ENCODE data around the gene CARD18. TPM values are rescaled to one million over a fixed set of nuclear protein-coding genes. Genes with fewer than 3 reads are reported as not detected.

The CARD18 gene
- total RNA-seq, 1 donor from 2014 or later: not detected

DNA sequence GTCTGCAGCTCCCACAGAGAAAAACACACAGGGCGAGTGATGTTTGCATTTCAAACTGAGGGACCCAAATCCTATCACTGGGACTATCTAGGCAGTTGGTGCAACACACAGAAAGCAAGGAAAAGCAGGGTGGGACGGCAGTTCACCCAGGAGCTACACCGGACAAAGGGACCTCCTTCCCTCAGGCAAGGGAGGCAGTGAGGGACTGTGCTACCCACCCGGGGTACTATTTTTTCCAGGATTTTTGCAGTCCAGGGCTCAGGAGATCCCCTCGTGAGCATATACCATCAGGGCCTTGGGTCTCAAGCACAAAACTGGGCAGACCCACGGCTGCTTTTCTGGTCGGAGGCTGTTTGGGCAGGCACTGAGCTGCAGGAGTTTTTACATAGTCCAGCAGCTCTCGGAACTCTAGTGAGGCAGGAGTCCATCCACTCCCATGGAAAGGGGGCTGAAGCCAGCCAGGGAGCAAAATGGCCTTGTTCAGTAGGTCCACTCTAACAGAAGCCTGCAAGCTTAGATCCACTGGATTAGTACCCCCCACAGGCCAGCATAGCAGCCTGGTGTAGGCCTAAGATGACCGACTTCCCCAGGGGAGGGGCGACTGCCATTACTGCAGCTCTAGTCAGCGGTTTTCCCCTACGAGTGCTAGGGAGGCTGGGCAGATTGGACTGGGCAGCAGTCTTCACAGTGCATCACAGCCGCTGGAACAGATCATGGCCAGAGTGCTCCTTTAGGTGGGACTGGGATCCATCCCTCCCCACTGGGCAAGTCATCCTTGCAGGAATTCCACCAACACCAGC lies 28.2 kb downstream of the CARD18 start:
- Histone ChIP-seq H3K36me3 (no peaks in the 10 kb centered on the region), H3K9ac (no peak overlapping the region), H3F3A (ENCODE audit: low read depth) (no peaks in the 10 kb centered on the region), H3K27ac (no peak overlapping the region), H3K4me2 (no peak overlapping the region), H3K79me2 (ENCODE audit: low read depth) (no peaks in the 10 kb centered on the region), H3K4me1 (no peaks in the 10 kb centered on the region), H3K4me3 (no peak overlapping the region), H3K27me3 (no peaks in the 10 kb centered on the region), H4K20me1 (ENCODE audit: low read depth) (no peaks in the 10 kb centered on the region), H3K9me3 (ENCODE audit: low read depth) (no peaks in the 10 kb centered on the region), H2AFZ (replicated peaks) (peak overlapping the region; percentile 50)
- TF ChIP-seq EZH2 (IDR thresholded peaks at IDR 0.05) (no peak), EZH2phosphoT487 (IDR thresholded peaks at IDR 0.05) (no peak)
- TF ChIP-seq, protein P1, sequence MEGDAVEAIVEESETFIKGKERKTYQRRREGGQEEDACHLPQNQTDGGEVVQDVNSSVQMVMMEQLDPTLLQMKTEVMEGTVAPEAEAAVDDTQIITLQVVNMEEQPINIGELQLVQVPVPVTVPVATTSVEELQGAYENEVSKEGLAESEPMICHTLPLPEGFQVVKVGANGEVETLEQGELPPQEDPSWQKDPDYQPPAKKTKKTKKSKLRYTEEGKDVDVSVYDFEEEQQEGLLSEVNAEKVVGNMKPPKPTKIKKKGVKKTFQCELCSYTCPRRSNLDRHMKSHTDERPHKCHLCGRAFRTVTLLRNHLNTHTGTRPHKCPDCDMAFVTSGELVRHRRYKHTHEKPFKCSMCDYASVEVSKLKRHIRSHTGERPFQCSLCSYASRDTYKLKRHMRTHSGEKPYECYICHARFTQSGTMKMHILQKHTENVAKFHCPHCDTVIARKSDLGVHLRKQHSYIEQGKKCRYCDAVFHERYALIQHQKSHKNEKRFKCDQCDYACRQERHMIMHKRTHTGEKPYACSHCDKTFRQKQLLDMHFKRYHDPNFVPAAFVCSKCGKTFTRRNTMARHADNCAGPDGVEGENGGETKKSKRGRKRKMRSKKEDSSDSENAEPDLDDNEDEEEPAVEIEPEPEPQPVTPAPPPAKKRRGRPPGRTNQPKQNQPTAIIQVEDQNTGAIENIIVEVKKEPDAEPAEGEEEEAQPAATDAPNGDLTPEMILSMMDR (IDR thresholded peaks at IDR 0.05): no peak
- H3K36me3 Mint-ChIP-seq: no peaks in the 10 kb centered on the region
- H3K9me3 Mint-ChIP-seq: no peaks in the 10 kb centered on the region
- H3K27ac Mint-ChIP-seq: no peak overlapping the region
- H3K4me3 Mint-ChIP-seq: no peak overlapping the region
- no peak for DNase-seq (ENCODE audit: low spot score)
- H3K27me3 Mint-ChIP-seq (ENCODE audit: insufficient read depth, low read depth): no peaks in the 10 kb centered on the region
- H3K4me1 Mint-ChIP-seq: no peaks in the 10 kb centered on the region

DNA sequence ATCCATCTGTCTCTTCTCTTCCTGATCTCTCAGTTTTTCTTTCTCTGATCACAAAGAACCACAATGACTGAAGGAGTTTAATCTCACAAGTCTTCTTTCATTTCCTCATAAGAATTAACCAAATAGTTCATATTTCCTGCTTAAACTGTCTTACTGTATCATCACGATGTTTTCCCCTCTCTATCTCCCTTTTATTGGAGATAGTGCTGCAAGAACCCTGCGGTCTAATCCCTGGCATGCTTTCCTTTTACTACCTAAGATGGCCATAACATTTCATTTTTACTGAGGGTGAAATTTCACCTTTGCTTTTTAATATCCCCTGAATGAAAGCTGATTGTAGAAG lies 28.9 kb downstream of the CARD18 start:
- Histone ChIP-seq H2AFZ (replicated peaks) (peak overlapping the region; percentile 50), H3K36me3 (no peaks in the 10 kb centered on the region), H3K79me2 (ENCODE audit: low read depth) (no peaks in the 10 kb centered on the region), H3K9ac (no peak overlapping the region), H3F3A (ENCODE audit: low read depth) (no peaks in the 10 kb centered on the region), H3K4me2 (no peak overlapping the region), H3K27me3 (no peaks in the 10 kb centered on the region), H3K27ac (no peak overlapping the region), H3K4me3 (no peak overlapping the region), H4K20me1 (ENCODE audit: low read depth) (no peaks in the 10 kb centered on the region), H3K9me3 (ENCODE audit: low read depth) (no peaks in the 10 kb centered on the region), H3K4me1 (no peaks in the 10 kb centered on the region)
- H3K9me3 Mint-ChIP-seq: no peaks in the 10 kb centered on the region
- H3K27me3 Mint-ChIP-seq (ENCODE audit: insufficient read depth, low read depth): no peaks in the 10 kb centered on the region
- H3K27ac Mint-ChIP-seq: no peak overlapping the region
- TF ChIP-seq, protein P1 (IDR thresholded peaks at IDR 0.05): no peak
- H3K4me1 Mint-ChIP-seq: no peaks in the 10 kb centered on the region
- no peak overlapping the region for H3K4me3 Mint-ChIP-seq
- no peaks in the 10 kb centered on the region for H3K36me3 Mint-ChIP-seq
- DNase-seq (ENCODE audit: low spot score): no peak

DNA sequence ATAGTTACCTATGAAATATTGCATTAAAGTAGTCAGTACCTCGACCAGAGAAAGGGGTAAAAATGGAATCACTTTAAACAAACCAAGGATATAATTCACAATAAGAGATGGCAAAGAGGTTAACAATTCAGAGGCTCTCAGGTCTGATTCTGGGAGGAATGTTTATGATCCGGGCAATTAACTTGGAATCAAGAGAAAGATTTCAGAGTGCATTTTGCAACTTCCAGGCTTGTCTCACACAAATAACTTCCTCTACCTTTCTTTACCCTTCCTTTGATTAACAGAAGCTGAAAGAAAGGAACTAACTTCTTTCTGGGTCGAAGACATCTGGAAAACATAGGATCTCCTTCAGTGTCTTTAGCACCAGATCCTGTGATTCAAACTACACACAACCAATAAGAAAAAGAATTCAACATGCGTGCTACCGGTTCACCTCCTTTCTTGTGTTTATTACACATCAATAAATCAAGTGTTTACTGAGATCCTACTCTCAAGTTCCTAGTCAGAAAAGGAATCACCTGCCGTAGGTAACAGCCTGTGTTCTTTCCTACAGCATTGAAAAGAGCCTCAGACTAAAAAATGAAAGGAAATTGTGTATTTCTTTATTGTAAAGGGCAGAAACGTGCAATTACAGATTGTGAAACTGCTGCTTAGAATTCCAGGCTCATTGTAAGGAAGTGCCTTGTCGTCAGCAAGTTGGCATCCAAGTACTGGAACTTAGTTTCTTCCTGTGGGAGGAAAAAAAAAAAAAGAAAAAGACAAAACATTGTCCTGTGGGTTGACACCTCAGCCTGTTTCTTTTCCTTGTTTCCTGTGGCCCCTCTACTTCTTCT lies 29.5 kb downstream of the CARD18 start:
- H3K4me3 Mint-ChIP-seq: no peak overlapping the region
- peak overlapping the region; percentile 50 for H2AFZ ChIP-seq (replicated peaks)
- no peaks in the 10 kb centered on the region for H3K79me2 ChIP-seq (ENCODE audit: low read depth)
- TF ChIP-seq EZH2 (IDR thresholded peaks at IDR 0.05) (no peak), EZH2phosphoT487 (IDR thresholded peaks at IDR 0.05) (no peak)
- TF ChIP-seq, protein P1 (IDR thresholded peaks at IDR 0.05): no peak
- no peak overlapping the region for H3K27ac Mint-ChIP-seq
- H3K9me3 Mint-ChIP-seq: no peaks in the 10 kb centered on the region
- no peak overlapping the region for H3K4me3 ChIP-seq
- H3K27me3 ChIP-seq: no peaks in the 10 kb centered on the region
- H3K4me1 Mint-ChIP-seq: no peaks in the 10 kb centered on the region
- H4K20me1 ChIP-seq (ENCODE audit: low read depth): no peaks in the 10 kb centered on the region
- H3K27me3 Mint-ChIP-seq (ENCODE audit: insufficient read depth, low read depth): no peaks in the 10 kb centered on the region
- no peak overlapping the region for H3K27ac ChIP-seq
- H3K9me3 ChIP-seq (ENCODE audit: low read depth): no peaks in the 10 kb centered on the region
- H3K9ac ChIP-seq: no peak overlapping the region
- no peak for DNase-seq (ENCODE audit: low spot score)
- H3K36me3 ChIP-seq: no peaks in the 10 kb centered on the region
- no peak overlapping the region for H3K4me2 ChIP-seq
- no peaks in the 10 kb centered on the region for H3F3A ChIP-seq (ENCODE audit: low read depth)
- H3K36me3 Mint-ChIP-seq: no peaks in the 10 kb centered on the region
- H3K4me1 ChIP-seq: no peaks in the 10 kb centered on the region
